Adrenal gland (tissue), 12 donors: Measurements from ENCODE around the gene DHDDS. TPM values are rescaled to one million over a fixed set of nuclear protein-coding genes. Genes with fewer than 3 reads are reported as not detected.

Source experiments
- DNase-seq, 7 donors: peaks; one replicate each; pipeline ENCODE4 v3.0.0-alpha.2; 2019 to 2020
- H3K27ac ChIP-seq, 5 donors: fragments of 200-600 bp; sonication (generic) in 4 of 5; 1 replicate in 3 of 5; 2 replicates in 2 of 5; pipeline versions ENCODE4 v1.5.1 to v1.8.0; 2016 to 2020; ENCODE audit warnings: mild to moderate bottlenecking in 1 of 5
- H3K27me3 ChIP-seq: fragments of 200-600 bp; 2 replicates; pipeline ENCODE4 v1.8.0; 2021
- H3K36me3 ChIP-seq, 2 donors: fragments of 200-600 bp; replicated peaks in 1 of 2; 1 replicate in 1 of 2; 2 replicates in 1 of 2; pipeline versions ENCODE4 v1.5.1 to v1.8.0; 2018 to 2022
- H3K4me1 ChIP-seq, 2 donors: fragments of 200-600 bp; replicated peaks in 1 of 2; 1 replicate in 1 of 2; 2 replicates in 1 of 2; pipeline versions ENCODE4 v1.5.1 to v1.8.0; 2018 to 2021
- H3K4me3 ChIP-seq, 4 donors: fragments of 200-600 bp; sonication (generic) in 3 of 4; one replicate each; pipeline ENCODE4 v1.5.1; 2016 to 2018
- H3K9me3 ChIP-seq, 3 donors: fragments of 200-600 bp; sonication (generic) in 1 of 3; replicated peaks in 1 of 3; 1 replicate in 2 of 3; 2 replicates in 1 of 3; pipeline versions ENCODE4 v1.5.1 to v1.8.0; 2016 to 2021
- CTCF ChIP-seq, 6 experiments: fragments of 450-650 bp in 4 of 6; fragments of 200-600 bp in 2 of 6; sonication (generic) in 1 of 6; IDR thresholded peaks; 1 replicate in 5 of 6; 2 replicates in 1 of 6; pipeline versions ENCODE4 v1.5.1 to v1.8.0; 2016 to 2021; ENCODE audit warnings: antibody characterized with exemption in 6 of 6, mild to moderate bottlenecking in 2 of 6, moderate library complexity in 1 of 6
- POLR2A ChIP-seq, 2 donors: fragments of 450-650 bp; IDR thresholded peaks; one replicate each; pipeline ENCODE4 v1.6.1; 2017; ENCODE audit warnings: antibody characterized with exemption in 2 of 2, mild to moderate bottlenecking in 2 of 2, moderate library complexity in 1 of 2
- WGBS, 4 donors: extraction: QIAGEN DNeasy Blood & Tissue Kit in 2 of 4; methylation state at CpG; one replicate each; pipeline versions ENCODE4 v1.1.5 to v1.1.7; 2013 to 2017; 5-methylcytosine and 5-hydroxymethylcytosine counted together
- intact Hi-C, 2 donors: fragments of 100-400 bp; cut with DNase I; formaldehyde crosslinking; loops; one replicate each; pipeline versions ENCODE4 v1.14.1 to v1.15.0; 2022 to 2023
- polyA plus RNA-seq, 3 donors: library from polyadenylated mRNA; stranded (reverse); fragments of 200-250 nt in 2 of 3; fragments of 350-450 nt in 1 of 3; fragmentation: Illumina TruSeq in 1 of 3; extraction: RNeasy Lipid Tissue Mini Kit (QIAGEN cat#74804) in 1 of 3; gene quantifications; one replicate each; pipeline ENCODE4 v1.2.3, GENCODE V29; 2013 to 2014
- total RNA-seq, 9 donors: library from RNA; depleted of rRNA in 4 of 9; stranded (reverse); fragments of >200 nt in 4 of 9; fragments of 120-200 nt in 1 of 9; fragmentation: NEBNext Ultra II Directional in 1 of 9; extraction: Animal tissue kit (Norgen Biotek cat#: 25700) in 1 of 9; gene quantifications; one replicate each; pipeline versions ENCODE4 v1.1.0 to v1.2.4, GENCODE V29; 2013 to 2023
- donor health status: healthy with polysubstance abuse.
- donor health status: Bipolar disorder and iron deficiency.
- donor health status: DM: yes; HTN: yes; CAD: no.
- donor health status: DM: no; HTN: no; CAD: no.
- donor health status: DM: no; HTN: no; CAD: no.
- donor health status: DM: yes; HTN: yes; CAD: no.

The DHDDS gene
- total and polyA plus RNA-seq, 12 donors, result 24.0 to 77.2 (median 43.7) TPM

GRCh38 chr1:26432793-26433192, 672 bp downstream of the DHDDS start:
- H3K27me3 ChIP-seq, result no peaks in the 10 kb centered on the region
- TF ChIP-seq POLR2A (IDR thresholded peaks at IDR 0.05) (no peak), CTCF (IDR thresholded peaks at IDR 0.05) (no peak)
- peak in 1 of 7 donors; percentile 45 for DNase-seq
- 40 to 53% (median 45%) methylated on average over 3 of the region's 3 CpGs for WGBS, 4 donors
- H3K27ac ChIP-seq, result peak overlapping the region in 3 of 5 donors; percentile 30 to 74 (median 72)
- peaks cover 0 to 19% of the 10 kb centered on the region in 2 donors for H3K36me3 ChIP-seq
- H3K4me1 ChIP-seq, result peaks cover 11 to 28% of the 10 kb centered on the region in 2 donors
- H3K9me3 ChIP-seq, result no peaks in the 10 kb centered on the region
- intact Hi-C loops, result no loop called here
- peak overlapping the region in 3 of 4 donors; percentile 30 to 70 (median 60) for H3K4me3 ChIP-seq

- H3K4me3 ChIP-seq, result no peak overlapping the region
- TF ChIP-seq CTCF (IDR thresholded peaks at IDR 0.05) (no peak), POLR2A (IDR thresholded peaks at IDR 0.05) (no peak)
- intact Hi-C loops, result no loop called here
- H3K36me3 ChIP-seq, result peaks cover 0 to 34% of the 10 kb centered on the region in 2 donors
- no peaks in the 10 kb centered on the region for H3K27me3 ChIP-seq
- peaks cover 11 to 28% of the 10 kb centered on the region in 2 donors for H3K4me1 ChIP-seq
- no peak overlapping the region for H3K27ac ChIP-seq
- no peak for DNase-seq
- H3K9me3 ChIP-seq, result no peaks in the 10 kb centered on the region
Observed at GRCh38 chr1:26434161-26434752, 2.1 kb downstream of the DHDDS start.

- no peak for TF ChIP-seq POLR2A (IDR thresholded peaks at IDR 0.05)
- no peak for TF ChIP-seq CTCF (IDR thresholded peaks at IDR 0.05)
- WGBS, 4 donors, result 94 to 97% (median 95%) methylated on average over 6 of the region's 6 CpGs
- Histone ChIP-seq H3K9me3 (no peaks in the 10 kb centered on the region), H3K4me1 (peaks cover 1 to 16% of the 10 kb centered on the region in 2 donors), H3K27me3 (no peaks in the 10 kb centered on the region), H3K27ac (no peak overlapping the region), H3K36me3 (peaks cover 0 to 70% of the 10 kb centered on the region in 2 donors), H3K4me3 (no peak overlapping the region)
- DNase-seq, result no peak
- intact Hi-C loops, result no loop called here
Observed at GRCh38 chr1:26438041-26438440, 5.9 kb downstream of the DHDDS start.

GRCh38 chr1:26440259-26440658, 8.1 kb downstream of the DHDDS start:
- Histone ChIP-seq H3K9me3 (no peaks in the 10 kb centered on the region), H3K4me1 (no peaks in the 10 kb centered on the region), H3K27ac (no peak overlapping the region), H3K27me3 (no peaks in the 10 kb centered on the region), H3K4me3 (no peak overlapping the region), H3K36me3 (peaks cover 0 to 92% of the 10 kb centered on the region in 2 donors)
- 97 to 100% (median 99%) methylated on average over 2 of the region's 2 CpGs for WGBS, 4 donors
- TF ChIP-seq CTCF (IDR thresholded peaks at IDR 0.05), result no peak
- no peak for TF ChIP-seq POLR2A (IDR thresholded peaks at IDR 0.05)
- intact Hi-C loops, result no loop called here
- no peak for DNase-seq
